ENCODE data around the gene CMTM4. TPM values are rescaled to one million over a fixed set of nuclear protein-coding genes. Genes with fewer than 3 reads are reported as not detected.
"Not testable (repeated sequence)": the region's sequence is repeated elsewhere in the genome, so short reads cannot be mapped to it uniquely, and the experiment has no call there.

CMTM4 gene
- total RNA-seq, 5 donors from 2014 or later (not counting 1 experiment from before 2014, with no cell fraction given): 1.1 to 2.3 (median 1.8) TPM

GRCh38 chr16:66635406-66635805 lies 61.1 kb downstream of the CMTM4 start:
- Mint-ChIP-seq H3K27me3 (peaks cover 0 to 6% of the 10 kb centered on the region in 2 donors), H3K27ac (no peak overlapping the region), H3K9me3 (no peaks in the 10 kb centered on the region), H3K36me3 (no peaks in the 10 kb centered on the region), H3K4me1 (no peaks in the 10 kb centered on the region), H3K4me3 (no peak overlapping the region)
- CTCF ChIA-PET: no interaction called here
- ATAC-seq (replicated peaks in 1 of 4) (no peak), DNase-seq (no peak)
- H3K4me3 ChIP-seq (ENCODE audit: control insufficient read depth in 1 of 2, extremely low read depth in 1 of 2, low read length in 1 of 2): no peak overlapping the region
- H3K4me1 ChIP-seq (ENCODE audit: control insufficient read depth in 1 of 2, extremely low read depth in 1 of 2, insufficient read depth in 2 of 2, low read length in 2 of 2): no peaks in the 10 kb centered on the region
- H3K36me3 ChIP-seq (ENCODE audit: control insufficient read depth in 2 of 2, extremely low read depth in 1 of 2, insufficient read depth in 1 of 2, low read length in 1 of 2): no peaks in the 10 kb centered on the region
- POLR2A ChIA-PET: no interaction called here
- H3K9me3 ChIP-seq: no peaks in the 10 kb centered on the region
- WGBS (ENCODE audit: insufficient coverage): 73% methylated on average over 3 of the region's 6 CpGs
- H3K27me3 ChIP-seq (replicated peaks in 1 of 2; ENCODE audit: control insufficient read depth in 2 of 2, extremely low read depth in 1 of 2, insufficient read depth in 2 of 2, low read length in 1 of 2): peaks cover 0 to 5% of the 10 kb centered on the region in 2 experiments
- H3K27ac ChIP-seq (ENCODE audit: low read length): no peak overlapping the region

GRCh38 chr16:66634527-66635196 lies 61.9 kb downstream of the CMTM4 start:
- H3K9me3 ChIP-seq: no peaks in the 10 kb centered on the region
- peaks cover 0 to 6% of the 10 kb centered on the region in 2 donors for H3K27me3 Mint-ChIP-seq

GRCh38 chr16:66631558-66631957 lies 65.0 kb downstream of the CMTM4 start:
- CTCF ChIA-PET; H3K36me3 ChIP-seq (ENCODE audit: control insufficient read depth in 2 of 2, extremely low read depth in 1 of 2, insufficient read depth in 1 of 2, low read length in 1 of 2); H3K4me3 Mint-ChIP-seq; H3K36me3 Mint-ChIP-seq; H3K4me1 ChIP-seq (ENCODE audit: control insufficient read depth in 1 of 2, extremely low read depth in 1 of 2, insufficient read depth in 2 of 2, low read length in 2 of 2); H3K27me3 ChIP-seq (replicated peaks in 1 of 2; ENCODE audit: control insufficient read depth in 2 of 2, extremely low read depth in 1 of 2, insufficient read depth in 2 of 2, low read length in 1 of 2); POLR2A ChIA-PET; ATAC-seq (replicated peaks in 1 of 4); DNase-seq; H3K4me3 ChIP-seq (ENCODE audit: control insufficient read depth in 1 of 2, extremely low read depth in 1 of 2, low read length in 1 of 2); H3K27ac Mint-ChIP-seq; H3K27me3 Mint-ChIP-seq; H3K27ac ChIP-seq (ENCODE audit: low read length); H3K4me1 Mint-ChIP-seq; H3K9me3 Mint-ChIP-seq; H3K9me3 ChIP-seq: not testable (repeated sequence)
- WGBS (ENCODE audit: insufficient coverage): no CpG with 5 or more reads among the region's 4 CpGs

More at GRCh38 chr16:66634527-66635196, 61.9 kb downstream of the CMTM4 start:
- no peak for ATAC-seq (replicated peaks in 1 of 4)
- no peaks in the 10 kb centered on the region for H3K9me3 Mint-ChIP-seq
- no peaks in the 10 kb centered on the region for H3K36me3 ChIP-seq (ENCODE audit: control insufficient read depth in 2 of 2, extremely low read depth in 1 of 2, insufficient read depth in 1 of 2, low read length in 1 of 2)
- no peak overlapping the region for H3K4me3 Mint-ChIP-seq
- ChIA-PET CTCF (no interaction called here), POLR2A (no interaction called here)
- H3K36me3 Mint-ChIP-seq: no peaks in the 10 kb centered on the region
- no peak overlapping the region for H3K27ac Mint-ChIP-seq
- H3K27me3 ChIP-seq (replicated peaks in 1 of 2; ENCODE audit: control insufficient read depth in 2 of 2, extremely low read depth in 1 of 2, insufficient read depth in 2 of 2, low read length in 1 of 2): peaks cover 0 to 3% of the 10 kb centered on the region in 2 experiments
- WGBS (ENCODE audit: insufficient coverage): 83% methylated on average over 2 of the region's 4 CpGs
- H3K27ac ChIP-seq (ENCODE audit: low read length): no peak overlapping the region
- H3K4me1 ChIP-seq (ENCODE audit: control insufficient read depth in 1 of 2, extremely low read depth in 1 of 2, insufficient read depth in 2 of 2, low read length in 2 of 2): no peaks in the 10 kb centered on the region
- H3K4me3 ChIP-seq (ENCODE audit: control insufficient read depth in 1 of 2, extremely low read depth in 1 of 2, low read length in 1 of 2): no peak overlapping the region
- no peaks in the 10 kb centered on the region for H3K4me1 Mint-ChIP-seq
- DNase-seq: no peak

GRCh38 chr16:66630561-66631260 lies 65.8 kb downstream of the CMTM4 start:
- CTCF ChIA-PET; ATAC-seq (replicated peaks in 1 of 4): not testable (repeated sequence)
- no CpG with 5 or more reads among the region's 49 CpGs for WGBS (ENCODE audit: insufficient coverage)

GRCh38 chr16:66629856-66630255 lies 66.7 kb downstream of the CMTM4 start:
- WGBS (ENCODE audit: insufficient coverage): 80% methylated on average over 1 of the region's 5 CpGs

More at GRCh38 chr16:66630561-66631260, 65.8 kb downstream of the CMTM4 start:
- H3K4me3 ChIP-seq (ENCODE audit: control insufficient read depth in 1 of 2, extremely low read depth in 1 of 2, low read length in 1 of 2); DNase-seq; H3K27ac ChIP-seq (ENCODE audit: low read length); H3K4me1 Mint-ChIP-seq; H3K9me3 ChIP-seq; H3K9me3 Mint-ChIP-seq; H3K4me3 Mint-ChIP-seq; H3K27ac Mint-ChIP-seq; H3K27me3 ChIP-seq (replicated peaks in 1 of 2; ENCODE audit: control insufficient read depth in 2 of 2, extremely low read depth in 1 of 2, insufficient read depth in 2 of 2, low read length in 1 of 2); H3K27me3 Mint-ChIP-seq; H3K36me3 Mint-ChIP-seq; H3K36me3 ChIP-seq (ENCODE audit: control insufficient read depth in 2 of 2, extremely low read depth in 1 of 2, insufficient read depth in 1 of 2, low read length in 1 of 2); POLR2A ChIA-PET; H3K4me1 ChIP-seq (ENCODE audit: control insufficient read depth in 1 of 2, extremely low read depth in 1 of 2, insufficient read depth in 2 of 2, low read length in 2 of 2): not testable (repeated sequence)

GRCh38 chr16:66627611-66628378 lies 68.7 kb downstream of the CMTM4 start:
- 93% methylated on average over 6 of the region's 17 CpGs for WGBS (ENCODE audit: insufficient coverage)
- H3K27ac Mint-ChIP-seq; H3K4me1 ChIP-seq (ENCODE audit: control insufficient read depth in 1 of 2, extremely low read depth in 1 of 2, insufficient read depth in 2 of 2, low read length in 2 of 2); H3K27ac ChIP-seq (ENCODE audit: low read length); H3K4me3 Mint-ChIP-seq; H3K27me3 Mint-ChIP-seq; H3K4me3 ChIP-seq (ENCODE audit: control insufficient read depth in 1 of 2, extremely low read depth in 1 of 2, low read length in 1 of 2); H3K36me3 ChIP-seq (ENCODE audit: control insufficient read depth in 2 of 2, extremely low read depth in 1 of 2, insufficient read depth in 1 of 2, low read length in 1 of 2); POLR2A ChIA-PET; H3K4me1 Mint-ChIP-seq; ATAC-seq (replicated peaks in 1 of 4); H3K9me3 ChIP-seq; H3K36me3 Mint-ChIP-seq; H3K9me3 Mint-ChIP-seq; CTCF ChIA-PET; DNase-seq; H3K27me3 ChIP-seq (replicated peaks in 1 of 2; ENCODE audit: control insufficient read depth in 2 of 2, extremely low read depth in 1 of 2, insufficient read depth in 2 of 2, low read length in 1 of 2): not testable (repeated sequence)

More at GRCh38 chr16:66629856-66630255, 66.7 kb downstream of the CMTM4 start:
- Mint-ChIP-seq H3K4me3 (no peak overlapping the region), H3K36me3 (no peaks in the 10 kb centered on the region), H3K4me1 (no peaks in the 10 kb centered on the region), H3K27me3 (no peaks in the 10 kb centered on the region), H3K27ac (no peak overlapping the region), H3K9me3 (no peaks in the 10 kb centered on the region)
- DNase-seq (no peak), ATAC-seq (replicated peaks in 1 of 4) (no peak)
- Histone ChIP-seq H3K4me3 (ENCODE audit: control insufficient read depth in 1 of 2, extremely low read depth in 1 of 2, low read length in 1 of 2) (no peak overlapping the region), H3K36me3 (ENCODE audit: control insufficient read depth in 2 of 2, extremely low read depth in 1 of 2, insufficient read depth in 1 of 2, low read length in 1 of 2) (no peaks in the 10 kb centered on the region), H3K27me3 (replicated peaks in 1 of 2; ENCODE audit: control insufficient read depth in 2 of 2, extremely low read depth in 1 of 2, insufficient read depth in 2 of 2, low read length in 1 of 2) (peaks cover 0 to 3% of the 10 kb centered on the region in 2 experiments), H3K9me3 (no peaks in the 10 kb centered on the region), H3K4me1 (ENCODE audit: control insufficient read depth in 1 of 2, extremely low read depth in 1 of 2, insufficient read depth in 2 of 2, low read length in 2 of 2) (no peaks in the 10 kb centered on the region), H3K27ac (ENCODE audit: low read length) (no peak overlapping the region)
- POLR2A ChIA-PET: no interaction called here
- CTCF ChIA-PET: no interaction called here
